Mesendoderm (in vitro differentiated cells): ENCODE results near the gene MYPOP.
"Not testable (repeated sequence)": the region's sequence is repeated elsewhere in the genome, so short reads cannot be mapped to it uniquely, and the experiment has no call there.

Experiments
- DNase-seq: peaks from one replicate; pipeline ENCODE4 v3.0.0; 2013
- H2AK5ac ChIP-seq: 2 replicates; pipeline ENCODE4 v1.6.1; 2013; ENCODE audit warnings: low read length, inconsistent platforms
- H2BK120ac ChIP-seq: 2 replicates; pipeline ENCODE4 v1.6.1; 2013; ENCODE audit warnings: low read depth, mild to moderate bottlenecking, low read length, moderate library complexity, mixed read lengths
- H2BK15ac ChIP-seq: replicated peaks from 2 replicates; pipeline ENCODE4 v1.6.1; 2013; ENCODE audit warnings: low read depth, mild to moderate bottlenecking, moderate library complexity
- H2BK5ac ChIP-seq: 2 replicates; pipeline ENCODE4 v1.6.1; 2013; ENCODE audit warnings: low read length, inconsistent platforms
- H3K18ac ChIP-seq: 2 replicates; pipeline ENCODE4 v1.6.1; 2013; ENCODE audit warnings: mild to moderate bottlenecking, low read length, mixed read lengths
- H3K23ac ChIP-seq: one replicate; pipeline ENCODE4 v1.6.1; 2013; ENCODE audit warnings: low read length
- H3K27ac ChIP-seq: 2 replicates; pipeline ENCODE4 v1.5.1; 2013; ENCODE audit warnings: low read depth, mild to moderate bottlenecking, inconsistent platforms, low read length, moderate library complexity
- H3K27me3 ChIP-seq: 2 replicates; pipeline ENCODE4 v1.6.1; 2013; ENCODE audit warnings: low read length, control low read depth, mild to moderate bottlenecking, inconsistent platforms; ENCODE audit not compliant: insufficient read depth, poor library complexity
- H3K36me3 ChIP-seq: 2 replicates; pipeline ENCODE4 v1.6.1; 2013; ENCODE audit warnings: low read length, inconsistent platforms; ENCODE audit not compliant: control insufficient read depth, insufficient read depth
- H3K4ac ChIP-seq: one replicate; pipeline ENCODE4 v1.6.1; 2013; ENCODE audit warnings: low read depth, mild to moderate bottlenecking, low read length, moderate library complexity
- H3K4me1 ChIP-seq: 2 replicates; pipeline ENCODE4 v1.6.1; 2013; ENCODE audit warnings: low read depth, low read length, inconsistent platforms; ENCODE audit not compliant: control insufficient read depth
- H3K4me2 ChIP-seq: 2 replicates; pipeline ENCODE4 v1.6.1; 2013; ENCODE audit warnings: low read length
- H3K4me3 ChIP-seq: 2 replicates; pipeline ENCODE4 v1.5.1; 2013; ENCODE audit warnings: mild to moderate bottlenecking, low read length
- H3K56ac ChIP-seq: one replicate; pipeline ENCODE4 v1.6.1; 2013; ENCODE audit warnings: low read length
- H3K79me1 ChIP-seq: 2 replicates; pipeline ENCODE4 v1.6.1; 2013; ENCODE audit warnings: low read length, inconsistent platforms
- H3K79me2 ChIP-seq: 2 replicates; pipeline ENCODE4 v1.6.1; 2013; ENCODE audit warnings: mild to moderate bottlenecking, low read length; ENCODE audit not compliant: control insufficient read depth, insufficient read depth
- H3K9ac ChIP-seq: 2 replicates; pipeline ENCODE4 v1.6.1; 2013; ENCODE audit warnings: low read length, inconsistent platforms
- H4K5ac ChIP-seq: one replicate; pipeline ENCODE4 v1.6.1; 2013; ENCODE audit warnings: low read length
- H4K8ac ChIP-seq: one replicate; pipeline ENCODE4 v1.6.1; 2013; ENCODE audit warnings: low read depth, mild to moderate bottlenecking, control low read depth, low read length, moderate library complexity
- WGBS: extraction: QIAGEN DNeasy Blood & Tissue Kit; methylation state at CpG from one replicate; pipeline ENCODE4 v1.1.7; 2013; ENCODE audit warnings: low lambda C conversion rate, missing lambda C conversion rate; ENCODE audit not compliant: insufficient coverage; ENCODE audit errors: extremely low coverage; 5-methylcytosine and 5-hydroxymethylcytosine counted together

MYPOP gene

GRCh38 chr19:45899253-45899652 lies 3.2 kb downstream of the MYPOP start:
- H3K79me1 ChIP-seq: no peaks in the 10 kb centered on the region
- H3K4me1 ChIP-seq: no peaks in the 10 kb centered on the region
- no peak overlapping the region for H3K4ac ChIP-seq
- no peak overlapping the region for H3K4me3 ChIP-seq
- H3K9ac ChIP-seq: no peak overlapping the region
- no peak overlapping the region for H2BK15ac ChIP-seq
- H2AK5ac ChIP-seq: no peak overlapping the region
- no peak overlapping the region for H2BK5ac ChIP-seq
- no peak overlapping the region for H2BK120ac ChIP-seq
- H3K4me2 ChIP-seq: no peak overlapping the region
- no peaks in the 10 kb centered on the region for H3K79me2 ChIP-seq
- no CpG with 5 or more reads among the region's 7 CpGs for WGBS
- H3K18ac ChIP-seq: no peak overlapping the region
- H3K27ac ChIP-seq: no peak overlapping the region
- H3K56ac ChIP-seq: no peak overlapping the region
- no peak for DNase-seq
- no peaks in the 10 kb centered on the region for H3K27me3 ChIP-seq
- no peak overlapping the region for H4K8ac ChIP-seq
- H3K36me3 ChIP-seq: peaks cover 1% of the 10 kb centered on the region
- no peak overlapping the region for H4K5ac ChIP-seq
- no peak overlapping the region for H3K23ac ChIP-seq

GRCh38 chr19:45897261-45897812 lies 5.1 kb downstream of the MYPOP start:
- no peak overlapping the region for H3K9ac ChIP-seq
- H2AK5ac ChIP-seq: no peak overlapping the region
- no peaks in the 10 kb centered on the region for H3K79me2 ChIP-seq
- H3K36me3 ChIP-seq: peaks cover 1% of the 10 kb centered on the region
- H3K18ac ChIP-seq: no peak overlapping the region
- no peak overlapping the region for H2BK15ac ChIP-seq
- H3K27ac ChIP-seq: no peak overlapping the region
- no peak overlapping the region for H2BK120ac ChIP-seq
- H3K4me1 ChIP-seq: no peaks in the 10 kb centered on the region
- no CpG with 5 or more reads among the region's 8 CpGs for WGBS
- no peak overlapping the region for H4K5ac ChIP-seq
- H3K4ac ChIP-seq: no peak overlapping the region
- no peak overlapping the region for H3K4me3 ChIP-seq
- no peaks in the 10 kb centered on the region for H3K27me3 ChIP-seq
- no peak for DNase-seq
- no peak overlapping the region for H2BK5ac ChIP-seq
- no peak overlapping the region for H3K56ac ChIP-seq
- no peak overlapping the region for H4K8ac ChIP-seq
- H3K4me2 ChIP-seq: no peak overlapping the region
- H3K23ac ChIP-seq: no peak overlapping the region
- no peaks in the 10 kb centered on the region for H3K79me1 ChIP-seq

GRCh38 chr19:45895983-45896599 lies 6.3 kb downstream of the MYPOP start:
- not testable (repeated sequence) for H3K36me3 ChIP-seq, H3K18ac ChIP-seq, H3K4ac ChIP-seq, H3K79me2 ChIP-seq, H3K4me1 ChIP-seq, H3K27ac ChIP-seq, H3K4me3 ChIP-seq, DNase-seq, H3K79me1 ChIP-seq, H3K56ac ChIP-seq, H2BK120ac ChIP-seq, H4K5ac ChIP-seq, H2BK5ac ChIP-seq, H2AK5ac ChIP-seq, H3K23ac ChIP-seq, H2BK15ac ChIP-seq, H3K4me2 ChIP-seq, H3K27me3 ChIP-seq, H4K8ac ChIP-seq, H3K9ac ChIP-seq
- whole genome bisulfite sequencing: no CpG with 5 or more reads among the region's 12 CpGs

- no peak overlapping the region for H3K27ac ChIP-seq
- no CpG with 5 or more reads among the region's 9 CpGs for WGBS
Observed at GRCh38 chr19:45895519-45895972, 6.9 kb downstream of the MYPOP start.

GRCh38 chr19:45890877-45891276 lies 11.5 kb downstream of the MYPOP start:
- no peak for DNase-seq
- Histone ChIP-seq H3K23ac (no peak overlapping the region), H3K9ac (no peak overlapping the region), H3K27me3 (no peaks in the 10 kb centered on the region), H4K8ac (no peak overlapping the region), H3K79me2 (no peaks in the 10 kb centered on the region), H3K4me3 (no peak overlapping the region), H2AK5ac (no peak overlapping the region), H2BK15ac (no peak overlapping the region), H3K4me2 (no peak overlapping the region), H3K4me1 (no peaks in the 10 kb centered on the region), H2BK120ac (no peak overlapping the region), H3K4ac (no peak overlapping the region), H3K56ac (no peak overlapping the region), H3K18ac (no peak overlapping the region), H3K79me1 (no peaks in the 10 kb centered on the region), H2BK5ac (no peak overlapping the region), H3K27ac (no peak overlapping the region), H3K36me3 (no peaks in the 10 kb centered on the region), H4K5ac (no peak overlapping the region)
- no CpG with 5 or more reads among the region's 17 CpGs for WGBS

More at GRCh38 chr19:45895519-45895972, 6.9 kb downstream of the MYPOP start:
- Histone ChIP-seq H3K79me2 (no peaks in the 10 kb centered on the region), H3K9ac (no peak overlapping the region), H3K27me3 (no peaks in the 10 kb centered on the region), H3K4me2 (no peak overlapping the region), H4K5ac (no peak overlapping the region), H2BK120ac (no peak overlapping the region), H2BK15ac (no peak overlapping the region), H3K23ac (no peak overlapping the region), H2BK5ac (no peak overlapping the region), H3K56ac (no peak overlapping the region), H3K18ac (no peak overlapping the region), H3K4me1 (no peaks in the 10 kb centered on the region), H3K4me3 (no peak overlapping the region), H3K79me1 (no peaks in the 10 kb centered on the region), H3K36me3 (peaks cover 1% of the 10 kb centered on the region), H2AK5ac (no peak overlapping the region), H4K8ac (no peak overlapping the region), H3K4ac (no peak overlapping the region)
- DNase-seq: no peak
